Neutrophil (primary cell): ENCODE results near the gene HSPB9.

ENCODE experiments used
- H3K27ac ChIP-seq: fragments of 200-600 bp; sonication (generic); 2 replicates; pipeline ENCODE4 v1.5.1; 2016; ENCODE audit warnings: mild to moderate bottlenecking, moderate library complexity
- H3K27me3 ChIP-seq: fragments of 200-600 bp; sonication (generic); 2 replicates; pipeline ENCODE4 v1.6.0; 2016; ENCODE audit warnings: mild to moderate bottlenecking
- H3K36me3 ChIP-seq: fragments of 200-600 bp; sonication (generic); 2 replicates; pipeline ENCODE4 v1.5.1; 2017
- H3K4me1 ChIP-seq, 2 experiments: fragments of 200-600 bp in 1 of 2; sonication (generic) in 1 of 2; 1 replicate in 1 of 2; 2 replicates in 1 of 2; pipeline versions ENCODE4 v1.5.1 to v1.6.1; 2013 to 2016; ENCODE audit warnings: low read depth in 1 of 2, low read length in 1 of 2, mild to moderate bottlenecking in 1 of 2, moderate library complexity in 1 of 2; ENCODE audit not compliant: control insufficient read depth in 1 of 2, insufficient read depth in 1 of 2
- H3K4me3 ChIP-seq, 2 experiments: fragments of 200-600 bp in 1 of 2; sonication (generic) in 1 of 2; 1 replicate in 1 of 2; 2 replicates in 1 of 2; pipeline ENCODE4 v1.5.1; 2013 to 2016; ENCODE audit warnings: low read depth in 1 of 2, low read length in 1 of 2, mild to moderate bottlenecking in 1 of 2, moderate library complexity in 1 of 2
- H3K9me3 ChIP-seq: fragments of 200-600 bp; sonication (generic); 2 replicates; pipeline ENCODE4 v1.5.1; 2016
- CTCF ChIP-seq: fragments of 200-600 bp; sonication (generic); IDR thresholded peaks from 2 replicates; pipeline ENCODE4 v1.5.1; 2016; ENCODE audit warnings: antibody characterized with exemption

HSPB9 gene

GRCh38 chr17:42111871-42112551 lies 10.6 kb upstream of the HSPB9 start:
- no peak for TF ChIP-seq CTCF

GRCh38 chr17:42112552-42113176 lies 9.9 kb upstream of the HSPB9 start, which contains the start of gene DHX58:
DHX58 (minus strand) TSS chr17:42112714; CDS start chr17:42111892, 822 bp downstream.
- Histone ChIP-seq H3K4me3 (peak within 1 kb of the TSS; percentile 63 to 68), H3K9me3 (no peaks in the 10 kb centered on the region), H3K36me3 (peaks cover 4% of the 10 kb centered on the region), H3K27ac (peak within 1 kb of the TSS; percentile 86), H3K27me3 (no peaks in the 10 kb centered on the region), H3K4me1 (peaks cover 16 to 23% of the 10 kb centered on the region in 2 experiments)
- TF ChIP-seq CTCF, result peak; percentile 22

More at GRCh38 chr17:42111871-42112551, 10.6 kb upstream of the HSPB9 start:
- Histone ChIP-seq H3K4me1 (peaks cover 19 to 29% of the 10 kb centered on the region in 2 experiments), H3K36me3 (peaks cover 4% of the 10 kb centered on the region), H3K9me3 (no peaks in the 10 kb centered on the region), H3K27me3 (no peaks in the 10 kb centered on the region), H3K27ac (peak overlapping the region; percentile 86), H3K4me3 (peak overlapping the region; percentile 63 to 68)

- H3K36me3 ChIP-seq, result peaks cover 4% of the 10 kb centered on the region
- TF ChIP-seq CTCF, result no peak
- H3K4me1 ChIP-seq, result peaks cover 16 to 17% of the 10 kb centered on the region in 2 experiments
- peak overlapping the region in 1 of 2 experiments; percentile 68 for H3K4me3 ChIP-seq
- no peaks in the 10 kb centered on the region for H3K9me3 ChIP-seq
- peak overlapping the region; percentile 86 for H3K27ac ChIP-seq
- no peaks in the 10 kb centered on the region for H3K27me3 ChIP-seq
Observed at GRCh38 chr17:42113293-42114069, 9.1 kb upstream of the HSPB9 start.

- peaks cover 16 to 17% of the 10 kb centered on the region in 2 experiments for H3K4me1 ChIP-seq
- no peaks in the 10 kb centered on the region for H3K27me3 ChIP-seq
- H3K36me3 ChIP-seq, result peaks cover under 1% of the 10 kb centered on the region
- H3K9me3 ChIP-seq, result no peaks in the 10 kb centered on the region
- H3K4me3 ChIP-seq, result no peak overlapping the region
- no peak for TF ChIP-seq CTCF
- H3K27ac ChIP-seq, result no peak overlapping the region
Observed at GRCh38 chr17:42114118-42114517, 8.5 kb upstream of the HSPB9 start.

- Histone ChIP-seq H3K36me3 (no peaks in the 10 kb centered on the region), H3K4me3 (no peak overlapping the region), H3K27me3 (no peaks in the 10 kb centered on the region), H3K27ac (no peak overlapping the region), H3K4me1 (peaks cover 17 to 25% of the 10 kb centered on the region in 2 experiments), H3K9me3 (no peaks in the 10 kb centered on the region)
- TF ChIP-seq CTCF, result peak; percentile 87
Observed at GRCh38 chr17:42116705-42117396, 5.8 kb upstream of the HSPB9 start.
